Measurements from ENCODE around the gene GBA2.

Gene GBA2

GRCh38 chr9:35748858-35749514 lies at the start of gene GBA2, which contains the start of gene RGP1:
Gene GBA2 (minus strand): TSS chr9:35749228. CDS start chr9:35748704, 524 bp downstream.
Gene RGP1 (plus strand): TSS chr9:35749287. CDS start chr9:35749756, 469 bp downstream.
- DNase-seq = peak; percentile 72

DNA sequence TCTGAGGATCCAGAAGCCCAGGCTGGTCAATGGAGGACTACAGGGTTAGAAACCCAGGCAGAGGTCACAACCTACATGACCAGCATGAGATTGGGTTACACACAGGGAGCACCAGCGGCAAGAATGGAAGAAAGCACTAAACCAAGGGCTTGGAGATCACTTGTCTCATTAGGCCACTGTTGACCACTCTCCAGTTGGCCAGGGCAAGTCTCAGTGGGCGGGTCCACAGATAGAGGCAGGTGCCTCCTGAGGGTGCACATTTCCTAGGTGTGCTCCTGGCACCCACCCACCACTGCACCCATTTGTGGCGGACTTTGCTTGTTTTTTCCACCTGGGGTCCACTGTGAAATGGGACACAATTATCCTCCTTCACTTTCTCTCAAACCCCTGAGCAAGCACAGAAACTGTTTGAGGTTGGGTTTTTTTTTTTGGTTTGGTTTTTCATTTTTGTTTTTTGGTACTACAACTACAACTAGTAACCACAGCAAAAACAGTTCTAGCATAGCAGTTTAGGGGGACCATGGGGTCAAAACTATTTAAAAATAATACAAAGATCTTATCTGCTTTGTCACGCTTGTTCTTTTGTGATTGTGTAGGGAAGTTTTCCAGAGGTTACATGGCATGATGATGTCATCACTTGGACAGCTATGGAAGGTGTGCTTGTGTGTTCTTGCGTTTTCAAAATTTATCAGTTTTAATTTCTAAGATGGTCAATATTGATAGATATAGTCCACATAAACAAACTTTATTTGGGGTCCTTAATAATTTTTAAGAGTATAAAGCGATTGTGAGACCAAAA lies 48.5 kb upstream of the GBA2 start:
- DNase-seq = no peak

GRCh38 chr9:35795695-35796094 lies 46.7 kb upstream of the GBA2 start:
- no peak for DNase-seq

DNA sequence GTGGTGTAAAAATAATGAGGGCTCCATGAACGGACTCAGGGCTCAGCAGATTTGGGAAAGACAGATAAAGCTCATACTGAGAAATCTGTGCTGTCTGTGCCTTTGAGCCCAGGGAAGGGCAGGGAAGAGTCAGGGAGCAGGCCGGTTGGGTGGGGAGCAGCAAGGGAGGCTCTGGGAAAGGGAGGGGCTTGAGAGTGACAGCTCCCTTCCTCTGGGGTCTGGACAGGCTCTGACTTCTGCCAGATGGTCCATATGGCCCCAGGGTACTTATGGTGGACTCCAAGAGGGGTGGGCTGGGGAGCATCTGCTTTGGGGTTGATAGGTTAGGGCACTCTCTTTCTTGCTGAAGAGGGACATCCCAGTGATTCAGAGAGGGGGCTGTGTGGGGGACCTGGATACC lies 44.4 kb upstream of the GBA2 start:
- no peak for DNase-seq

GRCh38 chr9:35792826-35793225 lies 43.8 kb upstream of the GBA2 start:
- DNase-seq = no peak

DNA sequence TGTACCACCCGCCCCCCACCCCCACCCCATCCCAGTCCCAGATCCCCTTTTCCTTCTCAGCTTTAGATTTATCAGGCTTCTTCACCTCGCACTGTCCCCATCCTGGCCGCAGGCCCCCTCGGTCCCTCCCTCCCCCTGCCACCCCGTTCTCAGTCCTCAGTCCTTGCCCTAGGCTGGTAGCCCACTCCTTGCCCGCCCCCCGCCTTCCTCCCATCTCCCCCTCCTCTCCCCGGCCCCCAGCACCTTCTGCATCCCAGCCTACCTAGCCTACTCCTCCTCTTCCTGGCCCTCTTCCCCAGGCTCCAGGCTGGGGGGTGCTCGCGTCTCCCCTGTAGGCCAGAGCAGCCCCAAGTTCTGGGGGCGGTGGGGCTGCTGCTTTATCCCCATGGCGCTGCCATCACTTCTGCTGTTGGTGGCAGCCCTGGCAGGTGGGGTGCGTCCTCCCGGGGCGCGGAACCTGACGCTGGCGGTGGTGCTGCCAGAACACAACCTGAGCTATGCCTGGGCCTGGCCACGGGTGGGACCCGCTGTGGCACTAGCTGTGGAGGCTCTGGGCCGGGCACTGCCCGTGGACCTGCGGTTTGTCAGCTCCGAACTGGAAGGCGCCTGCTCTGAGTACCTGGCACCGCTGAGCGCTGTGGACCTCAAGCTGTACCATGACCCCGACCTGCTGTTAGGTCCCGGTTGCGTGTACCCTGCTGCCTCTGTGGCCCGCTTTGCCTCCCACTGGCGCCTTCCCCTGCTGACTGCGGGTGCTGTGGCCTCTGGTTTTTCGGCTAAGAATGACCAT lies 43.2 kb upstream of the GBA2 start:
- DNase-seq = no peak

GRCh38 chr9:35791297-35791921 lies 42.4 kb upstream of the GBA2 start, which contains the start of gene NPR2:
Gene NPR2 (plus strand): TSS chr9:35791591. CDS start chr9:35792409, 818 bp downstream.
- DNase-seq = no peak

GRCh38 chr9:35790385-35791296 lies 41.6 kb upstream of the GBA2 start:
- DNase-seq = peak; percentile 75

GRCh38 chr9:35790025-35790384 lies 41.0 kb upstream of the GBA2 start:
- DNase-seq = no peak

- no peak for DNase-seq
Measured at GRCh38 chr9:35789541-35789940, 40.5 kb upstream of the GBA2 start.

DNA sequence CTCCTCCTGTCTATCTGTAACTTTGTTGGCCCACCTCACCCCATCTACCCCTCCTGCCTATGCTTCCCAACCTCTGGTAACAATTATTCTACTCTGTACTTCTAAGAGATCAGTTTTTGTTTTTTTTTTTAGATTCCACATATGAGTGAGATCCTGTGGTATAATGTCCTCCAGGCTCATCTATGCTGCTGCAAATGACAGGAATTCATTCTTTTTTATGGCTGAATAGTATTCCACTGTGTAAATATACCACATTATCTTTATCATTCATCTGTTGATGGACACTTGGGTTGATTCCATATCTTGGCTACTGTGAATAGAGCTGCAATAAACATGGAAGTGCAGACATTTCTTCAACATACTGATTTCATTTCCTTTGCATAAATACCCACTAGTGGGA lies 34.4 kb upstream of the GBA2 start:
- DNase-seq = no peak

GRCh38 chr9:35781066-35781465 lies 32.0 kb upstream of the GBA2 start:
- no peak for DNase-seq

- DNase-seq = no peak
Measured at GRCh38 chr9:35778496-35778895, 29.5 kb upstream of the GBA2 start.

DNA sequence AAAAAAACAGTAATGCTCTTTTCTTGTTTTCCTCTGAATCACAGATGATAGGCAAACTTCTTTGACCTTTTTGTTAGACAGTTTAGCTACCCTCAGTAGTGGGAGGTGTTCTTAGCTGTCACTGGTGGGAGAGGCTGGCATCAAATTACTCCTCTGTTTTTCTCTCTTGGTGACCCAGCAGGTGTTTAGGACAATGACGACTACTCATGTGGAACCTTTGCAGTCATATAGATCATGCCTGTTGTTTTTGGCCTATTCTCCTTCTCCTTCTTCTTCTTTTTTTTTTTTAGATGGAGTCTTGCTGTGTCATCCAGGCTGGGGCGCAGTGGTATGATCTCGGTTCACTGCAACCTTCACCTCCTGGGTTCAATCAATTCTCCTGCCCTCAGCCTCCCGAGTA lies 27.0 kb upstream of the GBA2 start:
- no peak for DNase-seq

- DNase-seq = no peak
Measured at GRCh38 chr9:35774907-35775635, 26.0 kb upstream of the GBA2 start.

DNA sequence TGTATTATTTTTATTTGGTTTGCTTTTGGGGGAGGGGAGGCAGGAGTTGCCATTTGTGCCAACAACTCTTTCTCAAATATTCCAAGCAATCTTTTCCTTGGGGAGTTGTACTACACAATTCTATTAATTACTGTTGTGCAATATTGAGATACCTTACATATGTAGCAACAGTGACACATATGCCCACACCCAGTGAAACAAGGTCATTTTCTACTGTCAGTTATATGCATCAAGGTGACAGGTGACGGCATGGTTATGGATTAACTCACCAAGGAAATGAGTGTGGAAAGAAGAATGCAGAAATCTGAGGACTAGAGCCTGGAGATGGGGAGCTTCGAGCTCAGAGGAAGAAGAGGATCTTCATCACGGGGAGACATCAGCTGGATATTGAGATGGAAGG lies 22.9 kb upstream of the GBA2 start:
- DNase-seq = no peak

DNA sequence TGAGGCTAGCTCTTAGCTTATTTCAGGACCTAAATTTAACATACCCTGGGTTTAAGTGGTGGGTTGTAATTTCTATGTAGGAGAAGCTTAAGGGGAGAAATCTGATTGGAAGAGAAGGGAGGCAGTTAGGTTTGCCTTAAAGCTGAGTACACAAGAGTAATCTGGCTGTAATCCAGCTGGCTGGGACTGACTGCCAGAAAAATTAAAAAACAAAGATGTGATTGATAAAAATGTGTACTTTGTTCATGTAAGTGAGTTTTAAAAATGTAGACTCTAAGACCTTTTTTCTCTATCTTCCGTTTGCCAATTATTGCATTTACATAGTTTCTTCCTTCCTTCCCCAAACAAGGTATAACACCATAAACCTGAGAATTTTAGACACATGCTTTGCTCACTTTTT lies 22.5 kb upstream of the GBA2 start:
- DNase-seq = no peak

- no peak for DNase-seq
Measured at GRCh38 chr9:35771075-35771433, 22.0 kb upstream of the GBA2 start.

GRCh38 chr9:35769763-35770162 lies 20.7 kb upstream of the GBA2 start:
- no peak for DNase-seq

DNA sequence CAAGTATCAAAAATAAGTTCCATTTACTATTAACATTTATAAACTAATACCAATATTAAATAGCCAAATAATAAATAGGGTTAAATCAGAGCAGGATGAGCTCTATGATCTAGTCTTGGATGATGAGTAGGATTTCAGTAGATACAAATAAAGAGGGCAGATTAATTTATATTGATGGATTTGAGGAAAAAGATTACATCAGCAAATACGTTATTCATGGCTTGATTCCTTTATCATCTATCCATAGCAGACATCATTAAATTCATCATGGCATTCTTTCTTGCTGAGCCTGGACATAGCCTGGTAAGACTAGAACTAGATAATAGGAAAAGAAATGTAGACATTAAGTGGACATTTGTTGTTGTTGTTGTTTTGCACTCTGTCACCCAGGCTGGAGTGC lies 18.4 kb upstream of the GBA2 start:
- no peak for DNase-seq

GRCh38 chr9:35766997-35767396 lies 18.0 kb upstream of the GBA2 start:
- DNase-seq = no peak

Data from CD4-positive, alpha-beta T cell treated with Interleukin-21 for 1 hour (primary cell).